Measurements from ENCODE around the gene CAMTA1.
A peak's percentile ranks its signal among the peaks of the same experiment; 100 is the strongest.

The CAMTA1 gene

GRCh38 chr1:7743346-7743745 lies 958.1 kb downstream of the CAMTA1 start:
- no peak for DNase-seq (ENCODE audit: low spot score)

- no peak for DNase-seq (ENCODE audit: low spot score)
Measured at GRCh38 chr1:7744882-7745281, 959.6 kb downstream of the CAMTA1 start.

- DNase-seq (ENCODE audit: low spot score) = no peak
Measured at GRCh38 chr1:7745783-7746182, 960.5 kb downstream of the CAMTA1 start.

DNA sequence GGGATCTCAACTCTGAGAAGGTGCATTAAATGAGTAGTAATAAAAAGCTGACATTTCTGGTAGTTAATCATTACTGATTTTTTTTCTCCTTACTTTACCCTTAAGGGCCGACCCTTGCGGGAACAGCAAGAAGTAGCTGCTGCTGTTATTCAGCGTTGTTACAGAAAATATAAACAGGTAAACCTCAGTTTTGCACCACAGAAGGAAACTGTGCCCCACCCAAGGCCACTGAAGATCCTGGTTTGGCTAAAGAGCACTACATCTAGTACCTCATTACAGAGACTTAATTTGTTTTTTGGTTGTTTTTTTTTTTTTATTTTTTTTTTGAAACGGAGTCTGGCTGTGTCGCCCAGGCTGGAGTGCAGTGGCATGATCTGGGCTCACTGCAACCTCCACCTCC lies 962.4 kb downstream of the CAMTA1 start:
- DNase-seq (ENCODE audit: low spot score) = no peak

DNA sequence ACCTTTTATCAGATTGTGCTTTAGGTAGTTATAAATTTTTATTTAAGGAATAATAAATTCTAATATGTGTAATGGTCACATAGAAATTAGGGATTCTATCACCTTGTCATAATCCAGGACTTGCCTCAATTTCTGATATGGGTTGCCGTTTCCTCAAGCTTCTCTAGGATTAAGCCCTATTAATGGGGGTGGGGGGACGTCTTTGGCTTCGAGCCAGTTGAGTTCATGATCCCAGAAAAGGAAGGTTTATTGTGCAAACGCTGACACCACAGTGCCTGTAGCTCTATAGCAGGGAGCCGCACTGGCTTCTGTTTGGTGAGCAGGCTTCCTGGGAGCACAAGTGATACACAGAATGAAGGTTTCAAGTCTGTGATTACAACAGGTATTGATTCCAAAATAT lies 963.9 kb downstream of the CAMTA1 start:
- DNase-seq (ENCODE audit: low spot score) = no peak

GRCh38 chr1:7751174-7751573 lies 965.9 kb downstream of the CAMTA1 start:
- no peak for DNase-seq (ENCODE audit: low spot score)

DNA sequence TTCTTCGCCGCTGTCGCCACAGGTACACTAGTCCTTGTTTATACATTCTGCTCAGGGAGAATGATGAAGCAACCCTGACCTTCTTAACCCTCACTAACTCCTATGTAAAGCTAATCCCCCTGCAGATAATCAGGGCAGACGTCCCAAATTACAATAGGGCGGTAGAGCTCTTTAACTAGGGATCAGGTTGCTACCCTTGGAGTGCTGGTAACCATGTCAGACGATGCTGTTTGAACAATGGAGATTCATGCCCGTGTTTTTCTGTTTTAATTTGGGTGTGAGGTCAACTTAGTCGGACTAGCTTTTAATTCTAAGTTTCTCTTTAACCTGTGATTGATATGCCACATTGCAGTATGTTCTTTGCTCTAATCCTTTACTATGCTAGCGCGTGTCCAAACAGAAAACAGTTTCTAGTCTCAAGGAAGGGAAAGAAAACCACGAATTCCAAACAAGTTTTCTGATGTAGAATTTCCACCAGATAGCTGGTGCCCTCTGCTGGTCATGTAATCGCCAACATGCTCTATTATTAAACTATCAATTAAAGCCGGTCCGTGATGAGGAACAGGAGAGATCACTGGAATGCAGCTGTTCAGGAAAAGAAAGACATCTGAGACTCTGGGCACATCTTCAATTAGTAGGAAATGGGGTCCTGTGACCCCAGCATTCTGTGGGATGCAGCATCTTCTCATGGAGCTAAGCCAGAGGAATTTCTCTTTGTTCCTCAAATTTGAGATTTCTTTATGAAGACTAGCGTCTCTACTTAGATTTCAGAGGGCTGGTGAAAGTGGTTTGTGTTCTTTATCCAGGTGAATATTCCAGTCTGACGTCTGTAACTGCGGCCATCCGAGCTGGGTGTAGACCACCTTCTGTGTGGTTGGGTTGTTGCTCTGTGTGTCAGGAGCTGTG lies 967.5 kb downstream of the CAMTA1 start:
- DNase-seq (ENCODE audit: low spot score) = peak; percentile 31

GRCh38 chr1:7753641-7754040 lies 968.4 kb downstream of the CAMTA1 start:
- DNase-seq (ENCODE audit: low spot score) = no peak

DNA sequence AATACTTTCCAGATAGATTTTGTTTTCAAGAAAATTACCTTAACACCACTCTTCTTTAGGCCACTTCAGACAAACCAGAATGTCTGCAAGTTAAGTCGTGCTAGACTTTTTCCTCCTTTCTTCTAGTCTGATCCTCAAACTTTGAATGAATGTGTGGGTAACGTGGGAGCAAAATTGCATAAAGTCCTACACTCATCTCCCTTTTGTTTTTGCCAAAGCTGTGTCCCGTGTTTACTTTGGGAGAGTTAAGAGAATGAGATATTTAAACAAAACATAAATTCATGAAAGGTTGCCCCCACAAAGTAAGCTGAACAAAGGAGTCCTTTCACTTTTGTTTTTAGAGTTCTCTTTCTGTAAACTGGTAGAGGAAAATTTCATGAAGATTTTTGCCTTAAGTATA lies 969.0 kb downstream of the CAMTA1 start:
- DNase-seq (ENCODE audit: low spot score) = no peak

DNA sequence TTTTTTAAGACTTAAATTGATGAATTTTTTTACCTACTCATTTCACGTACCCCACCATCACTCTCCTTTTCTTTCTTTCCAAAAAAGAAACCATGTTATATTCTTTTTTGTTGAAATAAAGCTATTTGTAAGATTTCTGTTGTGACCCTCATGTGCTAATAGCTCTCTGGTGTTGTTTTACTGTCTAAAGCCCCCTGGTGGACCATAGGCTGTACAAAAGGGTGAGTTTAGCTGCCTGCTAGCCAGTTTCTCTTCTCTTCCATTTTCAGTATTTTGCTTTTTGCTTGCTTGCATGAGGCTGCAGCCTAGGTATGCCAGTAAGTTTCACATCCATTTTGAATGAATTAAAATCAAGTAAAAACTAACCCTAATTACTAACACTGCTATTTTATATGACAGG lies 970.2 kb downstream of the CAMTA1 start:
- peak; percentile 14 for DNase-seq (ENCODE audit: low spot score)

DNA sequence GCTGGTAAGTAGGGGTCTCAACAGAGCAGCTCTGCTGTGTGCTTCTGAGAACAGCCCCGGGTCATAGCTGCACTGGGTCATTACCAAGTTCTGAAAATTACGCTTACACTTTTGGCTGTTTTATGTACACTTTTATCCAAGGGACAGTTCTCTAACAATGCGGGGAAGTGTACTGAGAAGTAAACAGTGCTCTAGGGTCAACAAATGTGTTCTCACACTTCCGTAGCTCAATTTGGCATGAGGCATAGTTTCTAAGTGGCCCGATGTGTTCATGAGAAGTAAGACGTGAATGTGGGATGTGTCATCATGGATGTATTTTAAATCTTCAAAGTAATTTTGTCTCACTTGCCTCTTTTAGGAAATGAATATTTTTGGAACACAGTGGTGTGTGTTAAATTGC lies 975.0 kb downstream of the CAMTA1 start:
- no peak for DNase-seq (ENCODE audit: low spot score)

GRCh38 chr1:7761103-7761502 lies 975.8 kb downstream of the CAMTA1 start:
- DNase-seq (ENCODE audit: low spot score) = no peak

GRCh38 chr1:7767176-7767575 lies 981.9 kb downstream of the CAMTA1 start:
- no peak for DNase-seq (ENCODE audit: low spot score)

DNA sequence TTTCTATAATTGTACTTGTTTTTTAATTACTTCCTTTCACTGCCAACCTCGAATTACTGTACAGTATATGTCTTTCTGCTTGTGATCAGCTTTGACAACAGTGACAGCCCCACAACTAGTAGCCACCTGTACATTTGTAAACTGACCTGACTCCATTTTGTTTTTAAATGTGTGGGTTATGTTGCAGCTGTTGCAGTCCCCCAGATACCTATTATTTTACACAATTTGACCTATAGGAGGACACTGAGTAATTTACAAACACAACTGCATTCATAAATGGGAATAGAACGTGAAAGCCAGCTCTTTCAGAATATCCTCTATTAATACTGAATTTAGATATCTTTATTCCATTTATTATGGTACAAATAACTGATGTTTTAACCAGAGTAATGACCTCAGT lies 983.3 kb downstream of the CAMTA1 start:
- DNase-seq (ENCODE audit: low spot score) = no peak

- DNase-seq (ENCODE audit: low spot score) = no peak
Measured at GRCh38 chr1:7769673-7770412, 984.6 kb downstream of the CAMTA1 start.

DNA sequence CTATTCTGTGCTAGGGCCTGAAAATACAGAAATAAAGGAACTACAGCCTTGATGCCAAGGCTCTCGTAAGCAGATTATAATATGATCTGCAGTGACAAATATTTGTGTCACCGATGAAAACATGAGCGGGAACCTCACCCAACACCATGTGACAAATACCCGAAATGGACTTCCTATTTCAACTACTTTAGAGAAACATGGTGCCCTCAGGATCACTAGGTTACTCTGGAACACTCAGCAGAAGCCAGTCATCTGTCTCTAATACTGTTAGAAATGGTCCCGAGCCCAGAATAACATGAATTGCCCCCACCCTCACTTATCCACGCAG lies 985.4 kb downstream of the CAMTA1 start:
- DNase-seq (ENCODE audit: low spot score) = no peak

- DNase-seq (ENCODE audit: low spot score) = peak; percentile 92
Measured at GRCh38 chr1:7770997-7771822, 986.0 kb downstream of the CAMTA1 start, which contains the start of gene VAMP3. Gene VAMP3, plus strand, starts transcription at chr1:7771296. Its CDS starts 88 bp downstream, at chr1:7771384.

DNA sequence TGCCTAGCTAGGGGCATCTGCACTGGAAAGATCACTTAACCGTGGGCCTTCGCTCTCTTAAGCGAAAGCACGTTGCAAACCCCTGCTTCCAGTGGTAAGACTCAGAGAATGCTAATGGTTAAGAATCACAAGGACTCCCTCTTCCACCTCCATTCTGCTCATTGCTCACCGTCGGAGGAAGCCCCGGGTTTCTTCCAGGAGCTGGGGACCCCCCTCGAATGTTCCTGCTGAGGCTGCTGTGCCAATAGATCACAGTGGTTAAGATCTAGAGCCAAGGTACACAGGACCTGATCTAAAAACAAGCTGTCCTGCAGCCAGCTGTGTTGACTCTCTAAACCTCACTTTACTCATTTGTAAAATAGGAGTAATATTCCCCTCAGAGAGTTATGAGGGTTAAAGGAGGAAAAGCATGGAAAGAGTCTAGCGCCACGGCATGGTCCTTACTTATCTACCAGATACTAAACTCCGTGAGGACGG lies 986.6 kb downstream of the CAMTA1 start:
- DNase-seq (ENCODE audit: low spot score) = no peak

- DNase-seq (ENCODE audit: low spot score) = no peak
Measured at GRCh38 chr1:7777591-7777990, 992.3 kb downstream of the CAMTA1 start.

DNA sequence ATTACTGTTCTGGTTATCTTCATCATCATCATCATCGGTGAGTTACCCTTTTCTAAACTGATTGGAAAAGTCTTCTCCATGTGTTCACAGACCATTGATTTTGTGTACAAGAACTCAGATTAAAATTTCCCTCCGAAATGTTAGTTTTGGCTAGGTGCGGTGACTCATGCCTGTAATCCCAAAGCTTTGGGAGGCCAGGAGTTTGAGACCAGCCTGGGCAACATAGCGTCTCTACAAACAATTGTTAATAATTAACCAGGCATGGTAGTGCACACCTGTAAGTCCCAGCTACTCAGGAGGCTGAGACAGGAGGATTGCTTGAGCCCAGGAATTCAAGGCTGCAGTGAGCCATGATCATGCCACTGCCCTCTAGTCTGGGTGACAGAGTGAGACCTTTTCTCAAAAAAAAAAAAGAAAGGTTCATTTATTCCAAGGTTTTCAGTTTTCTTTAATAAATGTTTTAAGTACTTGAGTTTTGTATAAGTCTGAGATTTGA lies 992.9 kb downstream of the CAMTA1 start:
- DNase-seq (ENCODE audit: low spot score) = no peak

- no peak for DNase-seq (ENCODE audit: low spot score)
Measured at GRCh38 chr1:7780976-7781375, 995.7 kb downstream of the CAMTA1 start.

DNA sequence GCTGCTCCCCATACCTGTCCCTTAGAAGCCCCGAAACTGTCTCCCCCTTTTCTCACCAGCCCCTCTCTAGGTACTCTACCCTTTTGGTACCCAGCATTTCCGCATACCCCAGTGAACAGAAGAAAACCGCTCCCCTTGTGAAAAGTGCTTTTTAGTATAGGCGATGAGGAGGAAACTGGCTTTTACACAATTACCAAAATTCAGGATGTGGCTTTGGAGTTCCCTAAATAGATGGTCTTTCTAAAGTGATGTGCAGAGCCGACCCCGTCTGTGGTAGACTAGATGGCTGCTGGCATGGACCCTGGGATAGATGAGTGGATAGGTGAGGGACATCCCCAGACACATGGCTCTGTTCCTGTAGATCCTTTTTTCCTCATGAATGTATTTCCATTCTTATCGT lies 996.2 kb downstream of the CAMTA1 start:
- no peak for DNase-seq (ENCODE audit: low spot score)
